Fibroblast of lung (primary cell): ENCODE measurements around the gene MPC2. TPM values are rescaled to one million over a fixed set of nuclear protein-coding genes. Genes with fewer than 3 reads are reported as not detected.

Experiments
- DNase-seq, 2 donors: peaks; one replicate each; pipeline versions ENCODE4 v3.0.0 to v3.0.0-alpha.2; 2010; ENCODE audit warnings: low read depth in 2 of 2
- H2AFZ ChIP-seq: 2 replicates; pipeline ENCODE4 v1.5.1; 2012; ENCODE audit warnings: low read length, control low read depth, inconsistent platforms
- H3K27ac ChIP-seq: 2 replicates; pipeline ENCODE4 v1.5.1; 2011; ENCODE audit warnings: low read length, control low read depth; ENCODE audit not compliant: insufficient read depth
- H3K27me3 ChIP-seq: 2 replicates; pipeline ENCODE4 v1.5.1; 2011; ENCODE audit warnings: mild to moderate bottlenecking, low read length; ENCODE audit not compliant: control insufficient read depth, insufficient read depth
- H3K36me3 ChIP-seq: 2 replicates; pipeline ENCODE4 v1.5.1; 2011; ENCODE audit warnings: low read length; ENCODE audit not compliant: control insufficient read depth, insufficient read depth
- H3K4me1 ChIP-seq: 2 replicates; pipeline ENCODE4 v1.5.1; 2011; ENCODE audit warnings: low read length; ENCODE audit not compliant: control insufficient read depth, insufficient read depth; ENCODE audit errors: extremely low read depth
- H3K4me2 ChIP-seq: 2 replicates; pipeline ENCODE4 v1.5.1; 2011; ENCODE audit warnings: low read length, control low read depth; ENCODE audit not compliant: insufficient read depth; ENCODE audit errors: extremely low read depth
- H3K4me3 ChIP-seq, 4 experiments: fragments of 200-600 bp in 1 of 4; sonication (generic) in 1 of 4; replicated peaks in 1 of 4; 2 replicates each; pipeline ENCODE4 v1.5.1; 2011 to 2016; ENCODE audit warnings: low read length in 4 of 4, low read depth in 3 of 4, mild to moderate bottlenecking in 3 of 4, control low read depth in 2 of 4, inconsistent platforms in 1 of 4, mixed read lengths in 1 of 4; ENCODE audit not compliant: insufficient read depth in 1 of 4; ENCODE audit errors: control extremely low read depth in 1 of 4
- H3K79me2 ChIP-seq: 2 replicates; pipeline ENCODE4 v1.5.1; 2012; ENCODE audit warnings: mild to moderate bottlenecking, low read length, inconsistent platforms; ENCODE audit not compliant: control insufficient read depth, insufficient read depth
- H3K9ac ChIP-seq: 2 replicates; pipeline ENCODE4 v1.5.1; 2011; ENCODE audit warnings: mild to moderate bottlenecking, low read length, control low read depth; ENCODE audit not compliant: insufficient read depth
- H3K9me3 ChIP-seq: 2 replicates; pipeline ENCODE4 v1.5.1; 2012; ENCODE audit warnings: low read depth, low read length; ENCODE audit not compliant: control insufficient read depth, insufficient read depth
- H4K20me1 ChIP-seq: 2 replicates; pipeline ENCODE4 v1.5.1; 2011; ENCODE audit warnings: low read length; ENCODE audit not compliant: control insufficient read depth, insufficient read depth; ENCODE audit errors: extremely low read depth
- EZH2 ChIP-seq: IDR thresholded peaks from 2 replicates; pipeline ENCODE4 v1.5.1; 2012; ENCODE audit warnings: low read length, control low read depth, mild to moderate bottlenecking; ENCODE audit errors: missing control alignments
- polyA plus RNA-seq, 2 donors: library from polyadenylated mRNA; depleted of rRNA in 1 of 2; stranded (reverse) in 1 of 2; unstranded in 1 of 2; fragments of >200 nt; gene quantifications; 2 replicates each; pipeline ENCODE4 v1.2.1, GENCODE V29; 2011 to 2012; ENCODE audit warnings: missing spikeins in 1 of 2
- total RNA-seq: library from RNA; depleted of rRNA; stranded (reverse); fragments of >200 nt; gene quantifications from 2 replicates; pipeline ENCODE4 v1.2.1, GENCODE V29; 2014
- TF ChIP-seq, protein P1 (sequence below), 2 donors: IDR thresholded peaks in 1 of 2; conservative IDR thresholded peaks in 1 of 2; 1 replicate in 1 of 2; 2 replicates in 1 of 2; pipeline ENCODE4 v1.5.1; 2011 to 2012; ENCODE audit warnings: low read length in 2 of 2, control low read depth in 1 of 2, inconsistent platforms in 1 of 2, low read depth in 1 of 2, mild to moderate bottlenecking in 1 of 2

The MPC2 gene
- total and polyA plus RNA-seq, 2 donors (not counting 1 experiment from before 2014, with no cell fraction given): 35.2 to 58.7 TPM

DNA sequence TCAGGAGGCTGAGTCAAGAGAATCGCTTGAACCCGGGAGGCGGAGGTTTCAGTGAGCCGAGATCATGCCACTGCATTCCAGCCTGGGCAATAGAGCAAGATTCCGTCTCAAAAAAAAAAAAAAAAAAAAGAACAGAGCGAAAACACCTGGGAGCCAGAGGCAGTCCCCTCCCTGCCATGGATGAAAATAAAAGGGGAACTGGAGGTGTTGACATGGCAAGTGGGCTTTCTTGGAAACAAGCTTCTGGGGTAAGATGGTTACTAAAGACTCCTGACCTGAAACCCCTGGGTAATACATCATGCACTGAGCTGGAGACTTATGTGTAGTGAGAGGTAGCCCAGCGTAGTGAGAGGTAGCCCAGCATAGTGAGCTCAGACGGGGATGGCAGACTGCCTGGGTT lies 54.5 kb downstream of the MPC2 start:
- no peak for TF ChIP-seq EZH2
- TF ChIP-seq, protein P1, sequence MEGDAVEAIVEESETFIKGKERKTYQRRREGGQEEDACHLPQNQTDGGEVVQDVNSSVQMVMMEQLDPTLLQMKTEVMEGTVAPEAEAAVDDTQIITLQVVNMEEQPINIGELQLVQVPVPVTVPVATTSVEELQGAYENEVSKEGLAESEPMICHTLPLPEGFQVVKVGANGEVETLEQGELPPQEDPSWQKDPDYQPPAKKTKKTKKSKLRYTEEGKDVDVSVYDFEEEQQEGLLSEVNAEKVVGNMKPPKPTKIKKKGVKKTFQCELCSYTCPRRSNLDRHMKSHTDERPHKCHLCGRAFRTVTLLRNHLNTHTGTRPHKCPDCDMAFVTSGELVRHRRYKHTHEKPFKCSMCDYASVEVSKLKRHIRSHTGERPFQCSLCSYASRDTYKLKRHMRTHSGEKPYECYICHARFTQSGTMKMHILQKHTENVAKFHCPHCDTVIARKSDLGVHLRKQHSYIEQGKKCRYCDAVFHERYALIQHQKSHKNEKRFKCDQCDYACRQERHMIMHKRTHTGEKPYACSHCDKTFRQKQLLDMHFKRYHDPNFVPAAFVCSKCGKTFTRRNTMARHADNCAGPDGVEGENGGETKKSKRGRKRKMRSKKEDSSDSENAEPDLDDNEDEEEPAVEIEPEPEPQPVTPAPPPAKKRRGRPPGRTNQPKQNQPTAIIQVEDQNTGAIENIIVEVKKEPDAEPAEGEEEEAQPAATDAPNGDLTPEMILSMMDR (conservative IDR thresholded peaks at IDR 0.05 in 1 of 2, IDR thresholded peaks at IDR 0.05 in 1 of 2; ENCODE audit: low read depth in 1 of 2, low read length in 2 of 2): no peak
- Histone ChIP-seq H3K27me3 (no peaks in the 10 kb centered on the region), H3K27ac (no peak overlapping the region)

DNA sequence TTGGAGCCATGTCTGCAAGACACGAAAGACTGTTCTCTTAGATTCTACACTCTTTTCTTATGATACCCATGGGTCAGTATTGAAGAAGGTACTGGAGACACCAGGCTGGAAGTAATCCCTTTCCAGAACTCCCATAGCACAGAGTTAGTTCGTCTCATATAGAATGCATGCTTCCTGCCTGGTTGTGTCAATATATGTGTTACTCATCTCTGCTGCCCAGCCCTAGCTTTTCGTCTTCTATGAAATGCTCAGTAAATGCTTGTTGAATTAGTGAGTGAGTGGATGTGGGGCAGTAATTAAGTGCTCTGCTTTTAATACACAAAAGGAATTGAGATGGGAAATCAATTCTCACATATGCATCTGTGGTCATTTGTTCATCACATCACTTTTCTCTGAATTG lies 55.1 kb downstream of the MPC2 start:
- H3K9me3 ChIP-seq: no peaks in the 10 kb centered on the region
- DNase-seq: peak in 1 of 2 donors; percentile 34
- H4K20me1 ChIP-seq: no peaks in the 10 kb centered on the region
- no peaks in the 10 kb centered on the region for H3K27me3 ChIP-seq
- H3K4me3 ChIP-seq: no peak overlapping the region
- no peaks in the 10 kb centered on the region for H3K36me3 ChIP-seq
- no peaks in the 10 kb centered on the region for H3K79me2 ChIP-seq
- TF ChIP-seq, protein P1 (conservative IDR thresholded peaks at IDR 0.05 in 1 of 2, IDR thresholded peaks at IDR 0.05 in 1 of 2; ENCODE audit: low read depth in 1 of 2, low read length in 2 of 2): no peak
- TF ChIP-seq EZH2: no peak
- no peak overlapping the region for H3K4me2 ChIP-seq
- no peaks in the 10 kb centered on the region for H3K4me1 ChIP-seq
- H3K27ac ChIP-seq: no peak overlapping the region
- H3K9ac ChIP-seq: no peak overlapping the region
- H2AFZ ChIP-seq: no peak overlapping the region

More for the DNA sequence above, 54.5 kb downstream of the MPC2 start:
- no peak for DNase-seq
- no peak overlapping the region for H3K4me2 ChIP-seq
- H3K9me3 ChIP-seq: no peaks in the 10 kb centered on the region
- no peak overlapping the region for H3K9ac ChIP-seq
- H3K4me1 ChIP-seq: no peaks in the 10 kb centered on the region
- H3K79me2 ChIP-seq: no peaks in the 10 kb centered on the region
- no peak overlapping the region for H2AFZ ChIP-seq
- no peaks in the 10 kb centered on the region for H3K36me3 ChIP-seq
- no peaks in the 10 kb centered on the region for H4K20me1 ChIP-seq
- H3K4me3 ChIP-seq: no peak overlapping the region

DNA sequence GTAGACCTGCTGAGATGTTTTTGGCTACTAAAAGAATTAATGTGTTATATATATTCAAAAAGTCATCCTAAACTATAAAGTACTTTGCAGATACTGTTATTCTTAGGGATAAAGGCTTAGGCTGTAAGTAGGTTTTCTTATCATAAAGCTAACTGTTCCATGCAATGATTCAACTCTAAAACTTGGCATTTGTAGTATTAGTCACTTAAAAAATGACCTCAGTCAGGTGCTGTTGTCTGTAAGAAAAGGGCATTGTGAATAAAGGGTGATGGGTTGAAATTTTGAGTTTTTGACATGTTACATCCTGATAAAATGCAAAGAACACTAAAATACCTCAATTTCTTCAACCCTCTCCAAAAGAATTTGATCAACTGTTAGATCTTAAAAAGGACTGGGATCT lies 55.8 kb downstream of the MPC2 start:
- no peaks in the 10 kb centered on the region for H3K4me1 ChIP-seq
- H3K27me3 ChIP-seq: no peaks in the 10 kb centered on the region
- H3K9me3 ChIP-seq: no peaks in the 10 kb centered on the region
- no peak overlapping the region for H3K4me3 ChIP-seq
- peak; percentile 12 to 81 for DNase-seq
- no peak overlapping the region for H2AFZ ChIP-seq
- H3K36me3 ChIP-seq: no peaks in the 10 kb centered on the region
- no peak overlapping the region for H3K9ac ChIP-seq
- no peak overlapping the region for H3K27ac ChIP-seq
- TF ChIP-seq EZH2: no peak
- TF ChIP-seq, protein P1 (conservative IDR thresholded peaks at IDR 0.05 in 1 of 2, IDR thresholded peaks at IDR 0.05 in 1 of 2; ENCODE audit: low read depth in 1 of 2, low read length in 2 of 2): no peak
- no peak overlapping the region for H3K4me2 ChIP-seq
- H3K79me2 ChIP-seq: no peaks in the 10 kb centered on the region
- no peaks in the 10 kb centered on the region for H4K20me1 ChIP-seq
